ENCODE data around the gene SEBOX.

SEBOX gene

GRCh38 chr17:28319598-28319935, 45.4 kb downstream of the SEBOX start:
- no peak for DNase-seq (ENCODE audit: low read depth in 2 of 2)

GRCh38 chr17:28318759-28319597, 46.0 kb downstream of the SEBOX start, which contains the start of gene TMEM97:
Gene TMEM97, plus strand, starts transcription at chr17:28319200. Its CDS starts 40 bp downstream, at chr17:28319240.
- peak; percentile 95 for DNase-seq (ENCODE audit: low read depth in 2 of 2)

GRCh38 chr17:28317966-28318758, 46.8 kb downstream of the SEBOX start:
- DNase-seq (ENCODE audit: low read depth in 2 of 2), result no peak

- no peak for DNase-seq (ENCODE audit: low read depth in 2 of 2)
These were observed 47.7 kb downstream of the SEBOX start for GRCh38 chr17:28317099-28317965.

GRCh38 chr17:28315846-28316705, 48.9 kb downstream of the SEBOX start:
- no peak for DNase-seq (ENCODE audit: low read depth in 2 of 2)

GRCh38 chr17:28313841-28314240, 51.2 kb downstream of the SEBOX start:
- DNase-seq (ENCODE audit: low read depth in 2 of 2), result no peak
